A549 (cell line): ENCODE measurements around the gene NEGR1. TPM values are rescaled to one million over a fixed set of nuclear protein-coding genes. Genes with fewer than 3 reads are reported as not detected.

ENCODE experiments used
- ATAC-seq, 2 experiments: fragments of 200-7000 bp in 1 of 2; fragments of >200 bp in 1 of 2; cut with Nextera tagmentation in 1 of 2; cut with Tn5 transposase in 1 of 2; 3 replicates each; pipeline versions ENCODE4 v1.8.0 to v1.9.1; 2018 to 2020; ENCODE audit warnings: mild to moderate bottlenecking in 1 of 2, moderate library complexity in 1 of 2
- CTCF ChIA-PET: fragments of 300-600 bp; sonication (Branson Sonifier 250); formaldehyde crosslinking; extraction: SDS; loops from one replicate; lab custom pipeline; 2021; ENCODE audit warnings: antibody characterized with exemption, inconsistent platforms; lab: Yijun Ruan, JAX
- POLR2A ChIA-PET: fragments of 350-600 bp; formaldehyde crosslinking; extraction: SDS; loops from one replicate; lab custom pipeline; 2021; ENCODE audit warnings: antibody characterized with exemption, inconsistent platforms; lab: Yijun Ruan, JAX
- DNase-seq, 2 experiments: peaks; one replicate each; pipeline versions ENCODE4 v3.0.0 to v3.0.0-alpha.2; 2011 to 2016; ENCODE audit warnings: low read depth in 1 of 2, low spot score in 1 of 2
- FAIRE-seq: peaks from 2 replicates; lab custom pipeline; 2011; peaks lifted over from hg19 to GRCh38; lab: Jason Lieb, UNC
- H3K27ac ChIP-seq, 2 experiments: fragments of >200 bp; sonication (Bioruptor Twin); formaldehyde crosslinking; 3 replicates each; pipeline ENCODE4 v1.5.1; 2016 to 2017
- H3K4me1 ChIP-seq: fragments of >200 bp; sonication (Bioruptor Twin); formaldehyde crosslinking; 3 replicates; pipeline ENCODE4 v1.6.1; 2016
- H3K4me2 ChIP-seq: fragments of >200 bp; sonication (Bioruptor Twin); formaldehyde crosslinking; 3 replicates; pipeline ENCODE4 v1.6.1; 2016
- H3K4me3 ChIP-seq: fragments of >200 bp; sonication (Bioruptor Twin); formaldehyde crosslinking; 3 replicates; pipeline ENCODE4 v1.5.1; 2016
- H3K9me3 ChIP-seq: fragments of >200 bp; sonication (Bioruptor Twin); formaldehyde crosslinking; 3 replicates; pipeline ENCODE4 v1.6.1; 2016
- ATOH8 ChIP-seq: fragments of 250-450 bp; sonication (Bioruptor Pico); IDR thresholded peaks from 2 replicates; pipeline ENCODE4 v1.5.0; 2020; ENCODE audit warnings: low read depth, mild to moderate bottlenecking, moderate library complexity
- CBX2 ChIP-seq: fragments of 200-600 bp; sonication (generic); IDR thresholded peaks from 2 replicates; pipeline ENCODE4 v1.6.1; 2016; ENCODE audit warnings: low read depth, mild to moderate bottlenecking, borderline replicate concordance
- CBX8 ChIP-seq: fragments of 200-600 bp; sonication (generic); IDR thresholded peaks from 2 replicates; pipeline ENCODE4 v1.6.1; 2016
- EHMT2 ChIP-seq: fragments of 200-600 bp; sonication (generic); IDR thresholded peaks from 2 replicates; pipeline ENCODE4 v1.6.1; 2016; ENCODE audit warnings: antibody characterized with exemption, low read depth, mild to moderate bottlenecking, moderate library complexity
- ELK1 ChIP-seq: fragments of 150-350 bp; IDR thresholded peaks from 2 replicates; pipeline ENCODE4 v1.6.1; 2014; ENCODE audit warnings: low read depth, mild to moderate bottlenecking, low read length
- EP300 ChIP-seq, 2 experiments: fragments of >200 bp; sonication (Bioruptor Twin); formaldehyde crosslinking; IDR thresholded peaks; 2 replicates in 1 of 2; 3 replicates in 1 of 2; pipeline ENCODE4 v1.6.1; 2016 to 2017
- GATA3 ChIP-seq: IDR thresholded peaks from 2 replicates; pipeline ENCODE4 v1.6.1; 2012; ENCODE audit warnings: borderline replicate concordance
- HDAC2 ChIP-seq: fragments of 200-600 bp; sonication (generic); IDR thresholded peaks from 2 replicates; pipeline ENCODE4 v1.6.1; 2016
- HEYL ChIP-seq: fragments of 250-450 bp; sonication (Bioruptor Pico); IDR thresholded peaks from 2 replicates; pipeline ENCODE4 v1.8.0; 2021; ENCODE audit warnings: mild to moderate bottlenecking, moderate library complexity
- HMGXB4 ChIP-seq: fragments of 250-450 bp; sonication (Bioruptor Pico); IDR thresholded peaks from 2 replicates; pipeline ENCODE4 v1.5.0; 2021; ENCODE audit warnings: mild to moderate bottlenecking, moderate library complexity, borderline replicate concordance
- JUN ChIP-seq, 2 experiments: fragments of >200 bp; sonication (Bioruptor Twin); formaldehyde crosslinking; IDR thresholded peaks; 2 replicates in 1 of 2; 3 replicates in 1 of 2; pipeline ENCODE4 v1.6.1; 2016 to 2017
- JUNB ChIP-seq: fragments of >200 bp; sonication (Bioruptor Twin); formaldehyde crosslinking; IDR thresholded peaks from 2 replicates; pipeline ENCODE4 v1.6.1; 2016
- KDM5A ChIP-seq: fragments of 200-600 bp; sonication (generic); IDR thresholded peaks from 2 replicates; pipeline ENCODE4 v1.6.1; 2016; ENCODE audit warnings: antibody characterized with exemption, mild to moderate bottlenecking
- MYC ChIP-seq: IDR thresholded peaks from 2 replicates; pipeline ENCODE4 v1.6.1; 2012; ENCODE audit warnings: mild to moderate bottlenecking, inconsistent platforms, low read length, improper control_type of control experiment, borderline replicate concordance
- POLR2A ChIP-seq: IDR thresholded peaks from 2 replicates; pipeline ENCODE4 v1.6.1; 2012; ENCODE audit warnings: mild to moderate bottlenecking, low read length
- RFX5 ChIP-seq: fragments of 450-650 bp; IDR thresholded peaks from 2 replicates; pipeline ENCODE4 v1.7.1; 2014; ENCODE audit warnings: antibody characterized with exemption, mild to moderate bottlenecking, moderate library complexity
- TP53 ChIP-seq: fragments of 250-450 bp; sonication (Bioruptor Pico); IDR thresholded peaks from 2 replicates; pipeline ENCODE4 v1.5.0; 2021; ENCODE audit warnings: mild to moderate bottlenecking, moderate library complexity
- ZC3H11A ChIP-seq: fragments of 450-650 bp; IDR thresholded peaks from 2 replicates; pipeline ENCODE4 v1.6.1; 2014; ENCODE audit warnings: antibody characterized with exemption, mild to moderate bottlenecking
- ZFP36 ChIP-seq: fragments of 450-650 bp; IDR thresholded peaks from 2 replicates; pipeline ENCODE4 v1.6.1; 2014; ENCODE audit warnings: borderline replicate concordance; ENCODE audit not compliant: partially characterized antibody
- ZNF302 ChIP-seq: fragments of 250-450 bp; sonication (Bioruptor Pico); IDR thresholded peaks from 2 replicates; pipeline ENCODE4 v1.9.0; 2021; ENCODE audit warnings: inconsistent platforms, mild to moderate bottlenecking, moderate library complexity
- WGBS: methylation state at CpG from one replicate; pipeline ENCODE4 v1.1.6; 2017; ENCODE audit errors: missing lambda C conversion rate; 5-methylcytosine and 5-hydroxymethylcytosine counted together
- polyA plus RNA-seq, 4 experiments: library from polyadenylated mRNA; depleted of rRNA in 3 of 4; stranded (reverse); fragments of >200 nt; fragmentation: RNase III in 1 of 4; extraction: RNeasy Plus Mini Kit Qiagen cat#74134 plus additional on column Dnase treatment in 1 of 4; gene quantifications; 2 replicates in 3 of 4; 3 replicates in 1 of 4; pipeline ENCODE4 v1.2.3, GENCODE V29; 2011 to 2017
- TF ChIP-seq, protein P1 (sequence below): fragments of 450-650 bp; IDR thresholded peaks from 2 replicates; pipeline ENCODE4 v1.6.1; 2014; ENCODE audit warnings: antibody characterized with exemption
- TF ChIP-seq, protein P2 (sequence below): IDR thresholded peaks from 2 replicates; pipeline ENCODE4 v1.6.1; 2012; ENCODE audit warnings: low read depth, borderline replicate concordance

The NEGR1 gene
- polyA plus RNA-seq, 2 of the 4 experiments (the other 2 are of a cell fraction): not detected

GRCh38 chr1:71561206-71561605 is 721.1 kb downstream of the NEGR1 start:
- 0% methylated on average over 2 of the region's 2 CpGs for WGBS
- Histone ChIP-seq H3K4me1 (no peaks in the 10 kb centered on the region), H3K9me3 (no peaks in the 10 kb centered on the region), H3K27ac (no peak overlapping the region), H3K4me2 (no peak overlapping the region), H3K4me3 (no peak overlapping the region)
- DNase-seq: no peak
- no peak for FAIRE-seq
- no peak for ATAC-seq
- CTCF ChIA-PET: no interaction called here
- TF ChIP-seq POLR2A: no peak
- TF ChIP-seq KDM5A: no peak
- TF ChIP-seq, protein P1, sequence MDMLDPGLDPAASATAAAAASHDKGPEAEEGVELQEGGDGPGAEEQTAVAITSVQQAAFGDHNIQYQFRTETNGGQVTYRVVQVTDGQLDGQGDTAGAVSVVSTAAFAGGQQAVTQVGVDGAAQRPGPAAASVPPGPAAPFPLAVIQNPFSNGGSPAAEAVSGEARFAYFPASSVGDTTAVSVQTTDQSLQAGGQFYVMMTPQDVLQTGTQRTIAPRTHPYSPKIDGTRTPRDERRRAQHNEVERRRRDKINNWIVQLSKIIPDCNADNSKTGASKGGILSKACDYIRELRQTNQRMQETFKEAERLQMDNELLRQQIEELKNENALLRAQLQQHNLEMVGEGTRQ: no peak
- no peak for TF ChIP-seq HMGXB4 (CRISPR knock-in tag)
- no peak for TF ChIP-seq HDAC2
- TF ChIP-seq EP300 (IDR thresholded peaks at IDR 0.05): no peak
- TF ChIP-seq CBX8: no peak
- TF ChIP-seq JUN (IDR thresholded peaks at IDR 0.05): no peak
- no peak for TF ChIP-seq ZFP36
- no peak for TF ChIP-seq GATA3
- TF ChIP-seq TP53 (CRISPR knock-in tag): no peak
- TF ChIP-seq, all 56 proteins: peak for 0
- POLR2A ChIA-PET: no interaction called here

DNA sequence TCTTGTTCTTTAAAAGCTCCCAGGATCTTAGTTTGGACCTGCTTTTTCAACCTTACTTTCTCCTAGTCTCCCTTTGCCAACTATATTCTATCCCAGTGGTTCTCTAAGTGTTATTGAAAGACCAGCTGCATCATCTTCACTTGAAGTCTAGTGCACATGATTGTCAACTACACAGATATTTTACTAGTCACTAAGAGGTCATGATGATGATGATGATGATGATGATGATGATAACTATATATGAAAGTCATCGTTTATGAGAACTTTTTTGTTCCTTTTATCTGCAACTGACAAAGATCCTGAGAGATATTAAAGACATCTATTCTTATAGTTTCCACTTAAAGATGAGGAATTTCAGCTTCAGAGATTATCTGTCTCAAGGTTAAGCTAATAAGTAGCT is 722.5 kb downstream of the NEGR1 start:
- ChIA-PET CTCF (interaction anchor here (0.6 kb wide), 1 partner anchor 107 kb away, joined by 4 read pairs; no protein-coding TSS in a partner anchor), POLR2A (no interaction called here)

More for the DNA sequence above, 722.5 kb downstream of the NEGR1 start:
- DNase-seq (no peak), FAIRE-seq (no peak), ATAC-seq (no peak)
- no peak overlapping the region for H3K4me2 ChIP-seq
- no peak overlapping the region for H3K4me3 ChIP-seq
- 14% methylated on average over 1 of the region's 1 CpG for WGBS
- H3K27ac ChIP-seq: no peak overlapping the region
- TF ChIP-seq RFX5 (no peak), ZC3H11A (no peak), CBX2 (no peak), ATOH8 (CRISPR knock-in tag) (no peak), ZNF302 (CRISPR knock-in tag) (no peak), HEYL (CRISPR knock-in tag) (no peak), JUNB (no peak), KDM5A (no peak), JUN (IDR thresholded peaks at IDR 0.05) (no peak), MYC (no peak), ELK1 (no peak), EHMT2 (no peak)
- TF ChIP-seq, protein P2, sequence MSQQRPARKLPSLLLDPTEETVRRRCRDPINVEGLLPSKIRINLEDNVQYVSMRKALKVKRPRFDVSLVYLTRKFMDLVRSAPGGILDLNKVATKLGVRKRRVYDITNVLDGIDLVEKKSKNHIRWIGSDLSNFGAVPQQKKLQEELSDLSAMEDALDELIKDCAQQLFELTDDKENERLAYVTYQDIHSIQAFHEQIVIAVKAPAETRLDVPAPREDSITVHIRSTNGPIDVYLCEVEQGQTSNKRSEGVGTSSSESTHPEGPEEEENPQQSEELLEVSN: no peak
- H3K9me3 ChIP-seq: no peaks in the 10 kb centered on the region
- no peaks in the 10 kb centered on the region for H3K4me1 ChIP-seq
